HCT116 (cell line): ENCODE results near the gene PLEKHN1. TPM values are rescaled to one million over a fixed set of nuclear protein-coding genes. Genes with fewer than 3 reads are reported as not detected.

ENCODE experiments used
- ATAC-seq: fragments of 200-7000 bp; cut with Tn5 transposase; 2 replicates; pipeline ENCODE4 v1.9.1; 2020; ENCODE audit warnings: mild to moderate bottlenecking, moderate library complexity
- BruUV-seq: library from RNA; stranded (reverse); fragments of 400-500 nt; replicated peaks from 2 replicates; lab custom pipeline; 2021; lab: Mats Ljungman, UMichigan
- CTCF ChIA-PET: fragments of 300-600 bp; sonication (Branson Sonifier 250); formaldehyde crosslinking; loops from one replicate; lab custom pipeline; 2021; ENCODE audit warnings: antibody characterized with exemption; lab: Charles Lee
- POLR2A ChIA-PET: fragments of 300-600, 350-600 bp; sonication (Branson Sonifier 250); formaldehyde crosslinking; loops from one replicate; lab custom pipeline; 2021; ENCODE audit warnings: antibody characterized with exemption; lab: Charles Lee
- RAD21 ChIA-PET, 2 experiments: fragments of 300-600 bp; sonication (Branson Sonifier 250); formaldehyde crosslinking; loops; one replicate each; lab custom pipeline; 2023; ENCODE audit warnings: low total read pairs in 2 of 2; ENCODE audit not compliant: uncharacterized antibody in 2 of 2, unreplicated experiment in 2 of 2, low non-redundant PET in 1 of 2; lab: Charles Lee
- DNase-seq: peaks from one replicate; pipeline ENCODE4 v3.0.0-alpha.2; 2010; ENCODE audit warnings: low read depth, low spot score
- H2AFZ ChIP-seq: fragments of 200-600 bp; shearing (Covaris generic), sonication (generic); 2 replicates; pipeline ENCODE4 v1.6.1; 2017; ENCODE audit warnings: low read depth, mixed run types, mixed read lengths, antibody characterized with exemption, low read length; ENCODE audit not compliant: poor library complexity, severe bottlenecking
- H3K27ac ChIP-seq: 2 replicates; pipeline ENCODE4 v1.5.1; 2012; ENCODE audit warnings: low read depth, low read length
- H3K27me3 ChIP-seq: fragments of 200-600 bp; sonication (generic); 2 replicates; pipeline ENCODE4 v1.6.1; 2016; ENCODE audit warnings: mixed run types, low read length, mixed read lengths; ENCODE audit not compliant: insufficient read depth
- H3K36me3 ChIP-seq, 2 experiments: fragments of 200-500 bp in 1 of 2; fragments of 200-600 bp in 1 of 2; sonication (Bioruptor generic) in 1 of 2; sonication (generic) in 1 of 2; 2 replicates each; pipeline versions ENCODE4 v1.5.1 to v1.6.1; 2014 to 2016; ENCODE audit warnings: low read length in 2 of 2, inconsistent platforms in 1 of 2, mixed read lengths in 1 of 2, mixed run types in 1 of 2; ENCODE audit not compliant: insufficient read depth in 2 of 2, control insufficient read depth in 1 of 2
- H3K4me1 ChIP-seq, 2 experiments: fragments of 200-600 bp in 1 of 2; sonication (generic) in 1 of 2; 2 replicates each; pipeline versions ENCODE4 v1.5.1 to v1.6.1; 2012 to 2017; ENCODE audit warnings: low read length in 2 of 2, inconsistent platforms in 1 of 2, mild to moderate bottlenecking in 1 of 2, mixed read lengths in 1 of 2, mixed run types in 1 of 2, moderate library complexity in 1 of 2; ENCODE audit not compliant: insufficient read depth in 2 of 2, control insufficient read depth in 1 of 2
- H3K4me2 ChIP-seq: fragments of 200-600 bp; sonication (generic); 2 replicates; pipeline ENCODE4 v1.6.1; 2017; ENCODE audit warnings: mixed run types, low read length, mixed read lengths
- H3K4me3 ChIP-seq, 2 experiments: fragments of 200-600 bp in 1 of 2; sonication (generic) in 1 of 2; replicated peaks in 1 of 2; 2 replicates each; pipeline ENCODE4 v1.5.1; 2011 to 2016; ENCODE audit warnings: low read length in 2 of 2, control low read depth in 1 of 2, low read depth in 1 of 2, mild to moderate bottlenecking in 1 of 2, mixed read lengths in 1 of 2, mixed run types in 1 of 2
- H3K79me2 ChIP-seq: fragments of 200-600 bp; sonication (generic); 2 replicates; pipeline ENCODE4 v1.6.1; 2017; ENCODE audit warnings: mild to moderate bottlenecking, mixed run types, low read length, moderate library complexity, mixed read lengths; ENCODE audit not compliant: insufficient read depth
- H3K9ac ChIP-seq: fragments of 200-600 bp; sonication (generic); 2 replicates; pipeline ENCODE4 v1.6.1; 2016; ENCODE audit warnings: low read length, mixed read lengths
- H3K9me2 ChIP-seq: fragments of 200-600 bp; sonication (generic), shearing (Covaris generic); 2 replicates; pipeline ENCODE4 v1.6.1; 2017; ENCODE audit warnings: mixed run types, mild to moderate bottlenecking, moderate library complexity; ENCODE audit not compliant: insufficient read depth
- H3K9me3 ChIP-seq, 2 experiments: fragments of 200-500 bp in 1 of 2; fragments of 200-600 bp in 1 of 2; sonication (Bioruptor generic) in 1 of 2; sonication (generic) in 1 of 2; 2 replicates each; pipeline ENCODE4 v1.6.1; 2014 to 2017; ENCODE audit warnings: low read length in 2 of 2, mixed read lengths in 2 of 2, inconsistent platforms in 1 of 2, low read depth in 1 of 2, mild to moderate bottlenecking in 1 of 2, mixed run types in 1 of 2, moderate library complexity in 1 of 2; ENCODE audit not compliant: control insufficient read depth in 1 of 2, insufficient read depth in 1 of 2
- H4K20me1 ChIP-seq: fragments of 200-600 bp; sonication (generic), shearing (Covaris generic); 2 replicates; pipeline ENCODE4 v1.6.1; 2017; ENCODE audit warnings: mixed run types, mild to moderate bottlenecking, moderate library complexity; ENCODE audit not compliant: insufficient read depth
- CEBPB ChIP-seq: IDR thresholded peaks from 2 replicates; pipeline ENCODE4 v1.6.1; 2012; ENCODE audit warnings: low read depth
- CTCF ChIP-seq, 3 experiments: fragments of 200-600 bp in 1 of 3; sonication (generic) in 1 of 3; IDR thresholded peaks in 2 of 3; conservative IDR thresholded peaks in 1 of 3; 2 replicates each; pipeline ENCODE4 v1.5.1; 2012 to 2017; ENCODE audit warnings: low read depth in 2 of 3, low read length in 2 of 3, antibody characterized with exemption in 1 of 3, borderline replicate concordance in 1 of 3, control low read depth in 1 of 3, mild to moderate bottlenecking in 1 of 3, mixed read lengths in 1 of 3, mixed run types in 1 of 3, moderate library complexity in 1 of 3; ENCODE audit not compliant: insufficient read depth in 1 of 3
- EGR1 ChIP-seq: IDR thresholded peaks from 2 replicates; pipeline ENCODE4 v1.6.1; 2012; ENCODE audit warnings: low read depth
- ELF1 ChIP-seq: IDR thresholded peaks from 2 replicates; pipeline ENCODE4 v1.6.1; 2012; ENCODE audit warnings: low read depth, borderline replicate concordance
- EZH2 ChIP-seq: fragments of 200-600 bp; sonication (generic); IDR thresholded peaks from 2 replicates; pipeline ENCODE4 v1.6.1; 2017; ENCODE audit warnings: antibody characterized with exemption, mixed run types
- FOSL1 ChIP-seq: IDR thresholded peaks from 2 replicates; pipeline ENCODE4 v1.6.1; 2012; ENCODE audit warnings: low read depth
- JUND ChIP-seq: IDR thresholded peaks from 2 replicates; pipeline ENCODE4 v1.6.1; 2012
- MAX ChIP-seq: IDR thresholded peaks from 2 replicates; pipeline ENCODE4 v1.6.1; 2012
- POLR2A ChIP-seq: IDR thresholded peaks from 2 replicates; pipeline ENCODE4 v1.7.0; 2011; ENCODE audit warnings: borderline replicate concordance; ENCODE audit not compliant: insufficient read depth, insufficient read length; ENCODE audit errors: extremely low read depth
- POLR2AphosphoS5 ChIP-seq: IDR thresholded peaks from 2 replicates; pipeline ENCODE4 v1.6.1; 2011; ENCODE audit warnings: mild to moderate bottlenecking, low read depth, low read length, moderate library complexity
- RAD21 ChIP-seq: IDR thresholded peaks from 2 replicates; pipeline ENCODE4 v1.6.1; 2012; ENCODE audit warnings: low read depth, mild to moderate bottlenecking
- REST ChIP-seq: IDR thresholded peaks from 2 replicates; pipeline ENCODE4 v1.6.1; 2012; ENCODE audit warnings: low read depth
- SIN3A ChIP-seq: IDR thresholded peaks from 2 replicates; pipeline ENCODE4 v1.6.1; 2012; ENCODE audit warnings: low read depth
- SP1 ChIP-seq: IDR thresholded peaks from 2 replicates; pipeline ENCODE4 v1.6.1; 2012; ENCODE audit warnings: low read depth
- SRF ChIP-seq: IDR thresholded peaks from 2 replicates; pipeline ENCODE4 v1.6.1; 2012; ENCODE audit warnings: low read depth
- TCF7L2 ChIP-seq: IDR thresholded peaks from 2 replicates; pipeline ENCODE4 v1.7.0; 2011; ENCODE audit warnings: borderline replicate concordance, inconsistent platforms; ENCODE audit not compliant: insufficient read depth, insufficient read length; ENCODE audit errors: extremely low read depth
- ZFX ChIP-seq: fragments of 450-650 bp; IDR thresholded peaks from 2 replicates; pipeline ENCODE4 v1.6.1; 2017
- ZNF274 ChIP-seq: fragments of 200-500 bp; sonication (Bioruptor generic); IDR thresholded peaks from 2 replicates; pipeline ENCODE4 v1.6.1; 2014; ENCODE audit warnings: mild to moderate bottlenecking, low read depth, low read length, inconsistent platforms
- intact Hi-C: fragments of 100-400 bp; cut with micrococcal nuclease; formaldehyde crosslinking; loops from 2 replicates; pipeline ENCODE4 v1.10.0; 2022
- total RNA-seq: library from RNA; stranded (reverse); gene quantifications from one replicate; pipeline ENCODE4 v1.2.1, GENCODE V29; 2021; ENCODE audit not compliant: unreplicated experiment
- TF ChIP-seq, protein P1 (sequence below): IDR thresholded peaks from 2 replicates; pipeline ENCODE4 v1.6.1; 2011; ENCODE audit warnings: mild to moderate bottlenecking, low read length, moderate library complexity; ENCODE audit not compliant: insufficient replicate concordance; ENCODE audit errors: extremely low read depth

Gene PLEKHN1
- total RNA-seq, 1 experiment from 2014 or later: 11.6 TPM

DNA sequence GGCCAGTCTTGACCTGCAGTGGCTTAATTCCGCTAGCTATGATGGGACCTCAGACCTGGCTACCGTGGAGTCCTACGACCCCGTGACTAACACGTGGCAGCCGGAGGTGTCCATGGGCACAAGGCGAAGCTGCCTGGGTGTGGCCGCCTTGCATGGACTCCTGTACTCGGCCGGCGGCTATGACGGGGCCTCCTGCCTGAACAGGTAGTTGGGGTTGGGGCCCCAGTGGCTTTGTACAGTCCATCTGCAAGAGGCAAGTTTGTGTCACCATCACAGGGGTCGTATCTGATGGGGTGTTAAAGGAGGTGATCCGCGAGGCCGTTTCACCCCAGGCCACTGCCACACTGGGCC, 3.0 kb upstream of the PLEKHN1 start:
- Histone ChIP-seq H4K20me1 (no peaks in the 10 kb centered on the region), H3K79me2 (peaks cover 34% of the 10 kb centered on the region), H3K27ac (peak overlapping the region; percentile 18; the same call in 1 of the 2 replicates), H3K9me2 (no peaks in the 10 kb centered on the region), H3K9ac (no peak overlapping the region), H2AFZ (no peak overlapping the region), H3K4me2 (no peak overlapping the region), H3K36me3 (peaks cover 11 to 19% of the 10 kb centered on the region in 2 experiments; a peak in 3 of 4 replicates), H3K9me3 (no peaks in the 10 kb centered on the region), H3K27me3 (no peaks in the 10 kb centered on the region), H3K4me3 (no peak overlapping the region), H3K4me1 (peaks cover 21 to 40% of the 10 kb centered on the region in 2 experiments)
- POLR2A ChIA-PET: no interaction called here
- no TSS peak for BruUV-seq
- intact Hi-C loops: loop anchor here (5.0 kb wide), 1 partner anchor 61 kb away; no protein-coding TSS in a partner anchor
- RAD21 ChIA-PET: no interaction called here
- CTCF ChIA-PET: no interaction called here
- TF ChIP-seq FOSL1 (no peak), JUND (no peak), CTCF (IDR thresholded peaks at IDR 0.05 in 2 of 3, conservative IDR thresholded peaks at IDR 0.05 in 1 of 3; ENCODE audit: borderline replicate concordance in 1 of 3, insufficient read depth in 1 of 3, low read depth in 2 of 3, low read length in 2 of 3) (no peak), REST (no peak), EZH2 (no peak), SRF (no peak), CEBPB (no peak), POLR2AphosphoS5 (no peak), POLR2A (no peak), MAX (no peak), ZFX (no peak), SIN3A (no peak), RAD21 (no peak), SP1 (no peak), ELF1 (no peak), EGR1 (no peak), ZNF274 (no peak), TCF7L2 (no peak)
- TF ChIP-seq, protein P1, sequence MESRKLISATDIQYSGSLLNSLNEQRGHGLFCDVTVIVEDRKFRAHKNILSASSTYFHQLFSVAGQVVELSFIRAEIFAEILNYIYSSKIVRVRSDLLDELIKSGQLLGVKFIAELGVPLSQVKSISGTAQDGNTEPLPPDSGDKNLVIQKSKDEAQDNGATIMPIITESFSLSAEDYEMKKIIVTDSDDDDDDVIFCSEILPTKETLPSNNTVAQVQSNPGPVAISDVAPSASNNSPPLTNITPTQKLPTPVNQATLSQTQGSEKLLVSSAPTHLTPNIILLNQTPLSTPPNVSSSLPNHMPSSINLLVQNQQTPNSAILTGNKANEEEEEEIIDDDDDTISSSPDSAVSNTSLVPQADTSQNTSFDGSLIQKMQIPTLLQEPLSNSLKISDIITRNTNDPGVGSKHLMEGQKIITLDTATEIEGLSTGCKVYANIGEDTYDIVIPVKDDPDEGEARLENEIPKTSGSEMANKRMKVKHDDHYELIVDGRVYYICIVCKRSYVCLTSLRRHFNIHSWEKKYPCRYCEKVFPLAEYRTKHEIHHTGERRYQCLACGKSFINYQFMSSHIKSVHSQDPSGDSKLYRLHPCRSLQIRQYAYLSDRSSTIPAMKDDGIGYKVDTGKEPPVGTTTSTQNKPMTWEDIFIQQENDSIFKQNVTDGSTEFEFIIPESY: no peak
- no peak for DNase-seq
- ATAC-seq: no peak
